ENCODE measurements around the gene HLA-A.
"Not testable (repeated sequence)": the region's sequence is repeated elsewhere in the genome, so short reads cannot be mapped to it uniquely, and the experiment has no call there.

The HLA-A gene

GRCh38 chr6:29961966-29962365 lies 19.6 kb downstream of the HLA-A start:
- no peak for DNase-seq (ENCODE audit: low read depth in 2 of 2)

- not testable (repeated sequence) for DNase-seq (ENCODE audit: low read depth in 2 of 2)
Observed at GRCh38 chr6:29963697-29964096, 21.4 kb downstream of the HLA-A start.

- DNase-seq (ENCODE audit: low read depth in 2 of 2) = no peak
Observed at GRCh38 chr6:29964518-29964886, 22.2 kb downstream of the HLA-A start.

GRCh38 chr6:29964887-29965562 lies 22.7 kb downstream of the HLA-A start:
- DNase-seq (ENCODE audit: low read depth in 2 of 2) = peak; percentile 44 to 52

GRCh38 chr6:29965563-29965872 lies 23.2 kb downstream of the HLA-A start:
- no peak for DNase-seq (ENCODE audit: low read depth in 2 of 2)

- DNase-seq (ENCODE audit: low read depth in 2 of 2) = no peak
Observed at GRCh38 chr6:29965873-29966601, 23.7 kb downstream of the HLA-A start.

- DNase-seq (ENCODE audit: low read depth in 2 of 2) = no peak
Observed at GRCh38 chr6:29967379-29968010, 25.2 kb downstream of the HLA-A start.

- no peak for DNase-seq (ENCODE audit: low read depth in 2 of 2)
Observed at GRCh38 chr6:29968130-29968529, 25.8 kb downstream of the HLA-A start.

GRCh38 chr6:29968905-29969304 lies 26.6 kb downstream of the HLA-A start:
- no peak for DNase-seq (ENCODE audit: low read depth in 2 of 2)

- no peak for DNase-seq (ENCODE audit: low read depth in 2 of 2)
Observed at GRCh38 chr6:29970711-29971110, 28.4 kb downstream of the HLA-A start.

- DNase-seq (ENCODE audit: low read depth in 2 of 2) = no peak
Observed at GRCh38 chr6:29974901-29975560, 32.7 kb downstream of the HLA-A start.

GRCh38 chr6:29975561-29975907 lies 33.2 kb downstream of the HLA-A start:
- no peak for DNase-seq (ENCODE audit: low read depth in 2 of 2)

- no peak for DNase-seq (ENCODE audit: low read depth in 2 of 2)
Observed at GRCh38 chr6:29976253-29976587, 33.9 kb downstream of the HLA-A start.

GRCh38 chr6:29976588-29977424 lies 34.5 kb downstream of the HLA-A start:
- peak in 1 of 2 experiments; percentile 24 for DNase-seq (ENCODE audit: low read depth in 2 of 2)

- DNase-seq (ENCODE audit: low read depth in 2 of 2) = no peak
Observed at GRCh38 chr6:29977425-29977727, 35.0 kb downstream of the HLA-A start.

GRCh38 chr6:29980013-29980412 lies 37.7 kb downstream of the HLA-A start:
- DNase-seq (ENCODE audit: low read depth in 2 of 2) = not testable (repeated sequence)

GRCh38 chr6:29980511-29980910 lies 38.2 kb downstream of the HLA-A start:
- DNase-seq (ENCODE audit: low read depth in 2 of 2) = no peak

- DNase-seq (ENCODE audit: low read depth in 2 of 2) = no peak
Observed at GRCh38 chr6:29981211-29981812, 39.0 kb downstream of the HLA-A start.

GRCh38 chr6:29982097-29982496 lies 39.8 kb downstream of the HLA-A start:
- DNase-seq (ENCODE audit: low read depth in 2 of 2) = no peak

- DNase-seq (ENCODE audit: low read depth in 2 of 2) = no peak
Observed at GRCh38 chr6:29984232-29984631, 41.9 kb downstream of the HLA-A start.

- DNase-seq (ENCODE audit: low read depth in 2 of 2) = no peak
Observed at GRCh38 chr6:29984992-29985391, 42.7 kb downstream of the HLA-A start.
